Osteoblast (primary cell): Measurements from ENCODE around the gene RALA. TPM values are rescaled to one million over a fixed set of nuclear protein-coding genes. Genes with fewer than 3 reads are reported as not detected.

ENCODE experiments used
- DNase-seq: peaks from one replicate; pipeline ENCODE4 v3.0.0; 2011; ENCODE audit warnings: low spot score, mixed read lengths; ENCODE audit not compliant: insufficient read length; ENCODE audit errors: missing footprints
- H2AFZ ChIP-seq: 2 replicates; pipeline ENCODE4 v1.6.0; 2011; ENCODE audit warnings: mild to moderate bottlenecking, low read length
- H3K27ac ChIP-seq: 2 replicates; pipeline ENCODE4 v1.5.1; 2011; ENCODE audit warnings: mild to moderate bottlenecking, low read depth, low read length, moderate library complexity
- H3K27me3 ChIP-seq: 2 replicates; pipeline ENCODE4 v1.6.0; 2012; ENCODE audit warnings: mild to moderate bottlenecking, control low read depth, inconsistent platforms, low read length, moderate library complexity; ENCODE audit not compliant: insufficient read depth
- H3K36me3 ChIP-seq: 2 replicates; pipeline ENCODE4 v1.5.1; 2011; ENCODE audit warnings: mild to moderate bottlenecking, low read length, control low read depth, moderate library complexity; ENCODE audit not compliant: insufficient read depth
- H3K4me1 ChIP-seq: 2 replicates; pipeline ENCODE4 v1.5.1; 2011; ENCODE audit warnings: mild to moderate bottlenecking, low read length, control low read depth, moderate library complexity; ENCODE audit not compliant: insufficient read depth
- H3K4me2 ChIP-seq: 2 replicates; pipeline ENCODE4 v1.6.0; 2011; ENCODE audit warnings: mild to moderate bottlenecking, low read length; ENCODE audit not compliant: insufficient read depth
- H3K4me3 ChIP-seq: fragments of 200-600 bp; sonication (generic); 3 replicates; pipeline ENCODE4 v1.5.1; 2012; ENCODE audit warnings: mild to moderate bottlenecking, low read length, inconsistent platforms; ENCODE audit not compliant: insufficient read depth
- H3K79me2 ChIP-seq: 2 replicates; pipeline ENCODE4 v1.6.0; 2012; ENCODE audit warnings: mild to moderate bottlenecking, low read length, control low read depth, inconsistent platforms; ENCODE audit not compliant: insufficient read depth
- H3K9me3 ChIP-seq: 2 replicates; pipeline ENCODE4 v1.5.1; 2011; ENCODE audit warnings: low read depth, low read length, control low read depth
- H4K20me1 ChIP-seq: 2 replicates; pipeline ENCODE4 v1.6.0; 2012; ENCODE audit warnings: mild to moderate bottlenecking, low read length, control low read depth; ENCODE audit not compliant: insufficient read depth
- CTCF ChIP-seq: IDR thresholded peaks from 2 replicates; pipeline ENCODE4 v1.5.1; 2011; ENCODE audit warnings: mild to moderate bottlenecking, low read depth, low read length, moderate library complexity; ENCODE audit errors: extremely low read depth
- total RNA-seq: library from RNA; depleted of rRNA; stranded (reverse); fragments of >200 nt; gene quantifications from 2 replicates; pipeline ENCODE4 v1.2.3, GENCODE V29; 2012

Gene RALA
- total RNA-seq, 1 donor, result 38.4 TPM

DNA sequence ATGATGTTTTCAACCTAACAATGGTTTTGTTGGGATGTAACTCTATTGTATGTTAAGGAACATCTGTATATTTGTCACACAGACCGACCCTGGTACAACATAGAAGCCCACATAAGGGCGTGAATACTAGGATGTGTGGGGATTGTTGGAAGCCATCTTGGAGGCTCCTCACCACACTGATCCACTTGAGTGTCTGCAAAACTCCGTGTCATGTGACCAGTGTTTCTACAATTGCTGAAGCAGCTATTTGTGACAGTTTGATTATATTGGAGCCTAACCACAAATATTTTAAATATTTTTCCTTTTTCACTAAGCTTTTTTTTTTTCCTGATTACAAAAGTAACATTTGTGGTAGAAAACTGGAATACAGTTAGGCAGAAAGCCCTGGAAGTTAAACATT lies 27.9 kb downstream of the RALA start:
- Histone ChIP-seq H3K27me3 (no peaks in the 10 kb centered on the region), H3K4me2 (peak overlapping the region; percentile 25), H3K79me2 (peaks cover 86% of the 10 kb centered on the region), H3K4me1 (peaks cover 22% of the 10 kb centered on the region), H3K4me3 (no peak overlapping the region), H3K36me3 (no peaks in the 10 kb centered on the region), H4K20me1 (peaks cover 12% of the 10 kb centered on the region), H3K27ac (peak overlapping the region; percentile 55), H3K9me3 (no peaks in the 10 kb centered on the region), H2AFZ (no peak overlapping the region)
- no peak for DNase-seq
- no peak for TF ChIP-seq CTCF

GRCh38 chr7:39656415-39656814 lies 33.0 kb downstream of the RALA start:
- no peaks in the 10 kb centered on the region for H3K9me3 ChIP-seq
- H3K27ac ChIP-seq, result no peak overlapping the region
- H3K27me3 ChIP-seq, result no peaks in the 10 kb centered on the region
- H3K36me3 ChIP-seq, result no peaks in the 10 kb centered on the region
- peaks cover 93% of the 10 kb centered on the region for H3K79me2 ChIP-seq
- no peak overlapping the region for H3K4me3 ChIP-seq
- DNase-seq, result no peak
- H3K4me2 ChIP-seq, result no peak overlapping the region
- H4K20me1 ChIP-seq, result peaks cover 12% of the 10 kb centered on the region
- peaks cover 17% of the 10 kb centered on the region for H3K4me1 ChIP-seq
- TF ChIP-seq CTCF, result no peak
- no peak overlapping the region for H2AFZ ChIP-seq

DNA sequence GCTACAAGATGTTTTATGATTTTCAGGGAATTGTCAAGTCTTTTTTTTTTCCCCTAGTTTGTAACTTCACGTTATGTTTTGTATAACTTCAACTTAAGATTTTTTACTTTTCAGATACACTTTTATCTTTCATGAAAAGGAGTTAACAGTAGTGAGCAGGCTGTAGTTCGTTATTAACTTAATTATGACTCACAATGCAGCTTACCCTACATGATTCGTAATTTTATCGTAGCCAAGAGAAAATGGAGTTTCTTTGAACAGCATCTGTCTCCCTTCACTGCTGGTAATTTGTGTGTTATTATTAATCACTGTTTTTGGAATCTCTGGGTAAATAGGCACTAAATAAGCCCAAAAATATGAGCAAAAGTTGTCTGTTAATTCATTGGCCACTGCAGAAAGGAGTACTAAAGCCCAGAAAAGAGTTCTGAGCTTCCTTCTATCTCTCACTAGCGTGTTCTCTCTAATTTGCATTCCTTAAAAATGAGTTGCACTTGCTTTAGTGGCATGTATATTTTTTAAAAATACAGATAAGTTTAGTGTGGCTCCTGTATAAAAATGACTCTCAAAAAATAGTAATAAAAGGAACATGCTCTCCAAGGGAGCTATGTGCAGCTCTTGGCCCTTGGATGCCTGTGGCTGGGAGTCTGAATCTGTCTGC lies 36.1 kb downstream of the RALA start:
- Histone ChIP-seq H3K36me3 (no peaks in the 10 kb centered on the region), H3K27ac (peak overlapping the region; percentile 54), H3K4me2 (peak overlapping the region; percentile 54), H2AFZ (no peak overlapping the region), H3K4me3 (no peak overlapping the region), H4K20me1 (peaks cover 14% of the 10 kb centered on the region), H3K4me1 (peaks cover 10% of the 10 kb centered on the region), H3K27me3 (no peaks in the 10 kb centered on the region), H3K79me2 (peaks cover 97% of the 10 kb centered on the region), H3K9me3 (no peaks in the 10 kb centered on the region)
- no peak for DNase-seq
- no peak for TF ChIP-seq CTCF

DNA sequence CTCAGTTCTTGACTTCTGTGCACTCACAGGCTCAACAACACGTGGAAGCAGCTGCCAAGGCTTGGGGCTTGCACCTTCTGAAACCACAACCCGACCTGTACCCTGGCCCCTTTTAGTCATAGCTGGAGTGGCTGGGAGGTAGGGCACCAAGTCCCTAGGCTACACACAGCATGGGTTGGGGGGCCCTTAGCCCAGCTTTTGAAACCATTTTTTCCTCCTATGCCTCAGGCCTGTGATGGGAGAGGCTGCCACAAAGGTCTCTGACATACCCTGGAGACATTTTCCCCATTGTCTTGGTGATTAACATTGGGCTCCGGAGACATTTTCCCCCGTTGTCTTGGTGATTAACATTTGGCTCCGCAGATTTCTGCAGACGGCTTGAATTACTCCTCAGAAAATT lies 38.6 kb downstream of the RALA start:
- H4K20me1 ChIP-seq, result peaks cover 28% of the 10 kb centered on the region
- TF ChIP-seq CTCF, result no peak
- no peak for DNase-seq

More for the DNA sequence above, 38.6 kb downstream of the RALA start:
- no peak overlapping the region for H3K4me2 ChIP-seq
- no peak overlapping the region for H3K27ac ChIP-seq
- H3K9me3 ChIP-seq, result no peaks in the 10 kb centered on the region
- H3K36me3 ChIP-seq, result no peaks in the 10 kb centered on the region
- H2AFZ ChIP-seq, result no peak overlapping the region
- H3K4me3 ChIP-seq, result no peak overlapping the region
- peaks cover 10% of the 10 kb centered on the region for H3K4me1 ChIP-seq
- no peaks in the 10 kb centered on the region for H3K27me3 ChIP-seq
- peaks cover 97% of the 10 kb centered on the region for H3K79me2 ChIP-seq
